GM10847 (cell line): ENCODE results near the gene ARRDC1.

Experiments
- POLR2A ChIP-seq: IDR thresholded peaks from 2 replicates; pipeline ENCODE4 v1.6.1; 2011; ENCODE audit not compliant: insufficient read length; ENCODE audit errors: extremely low read depth

ARRDC1 gene, protein sequence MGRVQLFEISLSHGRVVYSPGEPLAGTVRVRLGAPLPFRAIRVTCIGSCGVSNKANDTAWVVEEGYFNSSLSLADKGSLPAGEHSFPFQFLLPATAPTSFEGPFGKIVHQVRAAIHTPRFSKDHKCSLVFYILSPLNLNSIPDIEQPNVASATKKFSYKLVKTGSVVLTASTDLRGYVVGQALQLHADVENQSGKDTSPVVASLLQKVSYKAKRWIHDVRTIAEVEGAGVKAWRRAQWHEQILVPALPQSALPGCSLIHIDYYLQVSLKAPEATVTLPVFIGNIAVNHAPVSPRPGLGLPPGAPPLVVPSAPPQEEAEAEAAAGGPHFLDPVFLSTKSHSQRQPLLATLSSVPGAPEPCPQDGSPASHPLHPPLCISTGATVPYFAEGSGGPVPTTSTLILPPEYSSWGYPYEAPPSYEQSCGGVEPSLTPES

DNA sequence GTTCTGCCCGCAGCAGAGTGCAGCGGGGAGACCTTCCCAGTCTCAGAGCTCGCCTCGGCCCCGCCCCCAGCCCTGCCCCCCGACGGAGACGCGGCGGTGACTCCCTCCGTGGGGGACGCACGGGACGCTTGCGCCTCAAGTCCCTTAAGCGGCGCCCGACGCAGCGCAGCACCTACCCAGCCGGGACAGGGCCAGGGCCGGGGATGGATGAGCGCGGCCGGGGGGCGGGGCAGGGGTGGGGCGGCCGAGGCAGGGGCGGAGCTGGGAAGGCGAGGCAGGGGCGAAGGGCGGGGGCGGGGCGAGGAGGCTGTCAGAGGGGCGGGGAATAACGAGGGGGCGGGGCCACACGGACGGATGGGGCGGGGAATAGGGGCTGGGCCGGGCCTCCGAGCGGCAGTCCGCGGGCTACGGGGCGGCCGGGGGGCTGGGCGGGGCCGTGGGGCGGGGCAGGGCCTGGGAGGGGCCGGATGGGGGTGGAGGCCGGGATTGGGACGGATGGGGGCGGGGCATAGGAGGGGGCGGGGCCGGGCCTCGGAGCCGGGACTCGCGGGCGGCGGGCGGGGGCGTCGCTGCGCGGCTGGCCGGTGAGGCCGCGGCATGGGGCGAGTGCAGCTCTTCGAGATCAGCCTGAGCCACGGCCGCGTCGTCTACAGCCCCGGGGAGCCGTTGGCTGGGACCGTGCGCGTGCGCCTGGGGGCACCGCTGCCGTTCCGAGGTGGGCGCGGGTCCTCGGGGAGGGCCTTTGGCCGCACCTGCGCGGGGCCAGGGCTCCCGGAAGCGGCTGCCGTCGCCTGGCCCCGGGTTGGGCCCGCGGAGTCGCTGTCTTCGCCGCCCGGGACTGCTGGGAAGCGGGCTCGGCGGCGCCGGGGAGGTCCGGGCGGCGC, at the start of gene ARRDC1:
ARRDC1 (plus strand) TSS at position 566 of the 884 bp plus-strand sequence; CDS start at position 598, 32 bp downstream.
- peak; percentile 64 for TF ChIP-seq POLR2A

DNA sequence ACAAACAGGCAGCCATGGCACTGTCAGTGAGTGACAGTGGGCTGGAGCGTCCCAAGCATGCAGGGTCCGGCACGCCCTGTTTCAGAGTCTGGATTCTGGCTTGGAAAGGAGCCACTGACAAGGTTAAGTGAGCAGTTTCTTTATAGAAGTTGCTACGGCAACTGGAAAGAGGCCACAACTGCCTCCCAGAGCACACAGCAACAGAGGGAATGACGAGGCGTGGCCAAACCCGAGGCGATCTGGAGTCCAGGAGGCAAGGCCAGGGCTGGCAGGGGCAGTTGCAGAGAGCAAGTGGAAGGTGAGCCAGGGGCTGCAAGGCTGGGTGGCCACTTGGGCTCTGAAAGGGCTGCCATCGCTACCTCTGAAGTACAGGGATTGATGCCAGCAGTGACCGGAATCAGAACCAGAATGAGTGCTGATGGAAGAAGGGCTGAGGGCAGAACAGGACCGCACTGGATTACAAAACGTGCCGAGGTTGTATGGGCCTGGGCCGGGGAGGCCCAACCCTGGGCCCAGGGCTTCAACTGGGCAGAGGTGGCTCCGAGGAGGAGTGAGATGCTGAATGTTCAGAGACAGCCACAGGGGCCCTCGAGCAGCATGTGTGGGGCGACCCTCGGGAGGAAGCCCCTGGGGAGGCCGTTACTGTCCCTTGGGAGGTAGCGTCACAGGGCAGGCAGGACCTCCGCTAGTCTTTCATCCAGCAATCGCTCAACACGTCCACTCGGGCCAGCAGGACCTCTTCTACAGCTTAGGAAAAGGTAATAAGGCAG, 49.2 kb upstream of the ARRDC1 start:
- TF ChIP-seq POLR2A = no peak

DNA sequence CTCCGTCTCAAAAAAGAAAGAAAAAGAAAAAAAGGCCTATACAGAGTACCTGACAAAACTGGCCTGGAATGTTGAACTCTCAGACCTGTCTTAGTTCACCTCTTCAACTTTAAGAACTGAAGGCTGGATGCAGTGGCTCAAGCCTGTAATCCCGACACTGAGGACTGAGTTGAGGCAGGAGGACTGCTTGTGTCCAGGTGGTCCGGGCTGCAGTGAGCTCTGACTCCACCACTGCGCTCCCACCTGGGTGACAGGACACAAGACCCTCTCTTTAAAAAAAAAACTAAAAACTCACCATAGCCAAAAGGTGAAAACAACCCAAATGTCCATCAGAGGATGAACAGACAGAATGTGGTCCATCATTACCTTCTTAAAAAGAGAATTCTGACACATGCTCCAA, 47.4 kb upstream of the ARRDC1 start:
- TF ChIP-seq POLR2A = no peak

DNA sequence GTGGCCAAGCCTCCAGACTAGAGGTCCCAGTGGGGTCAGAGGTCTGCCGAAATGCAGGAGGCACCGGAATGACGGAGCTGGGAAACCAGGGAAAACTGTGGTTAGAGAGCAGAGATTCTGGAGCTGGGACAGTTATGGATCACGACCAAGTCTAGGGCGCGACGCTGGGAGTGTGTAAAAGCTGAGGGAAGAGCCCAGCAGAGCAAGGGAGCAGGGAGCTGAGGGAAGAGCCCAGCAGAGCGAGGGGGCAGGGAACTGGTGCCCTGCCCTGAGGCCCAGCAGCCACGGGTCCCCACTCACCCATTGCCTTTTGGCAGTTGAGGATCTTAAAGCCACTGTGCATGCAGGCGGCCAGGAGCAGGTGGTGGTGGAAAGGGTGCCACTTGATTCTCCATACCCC, 41.4 kb upstream of the ARRDC1 start:
- no peak for TF ChIP-seq POLR2A

DNA sequence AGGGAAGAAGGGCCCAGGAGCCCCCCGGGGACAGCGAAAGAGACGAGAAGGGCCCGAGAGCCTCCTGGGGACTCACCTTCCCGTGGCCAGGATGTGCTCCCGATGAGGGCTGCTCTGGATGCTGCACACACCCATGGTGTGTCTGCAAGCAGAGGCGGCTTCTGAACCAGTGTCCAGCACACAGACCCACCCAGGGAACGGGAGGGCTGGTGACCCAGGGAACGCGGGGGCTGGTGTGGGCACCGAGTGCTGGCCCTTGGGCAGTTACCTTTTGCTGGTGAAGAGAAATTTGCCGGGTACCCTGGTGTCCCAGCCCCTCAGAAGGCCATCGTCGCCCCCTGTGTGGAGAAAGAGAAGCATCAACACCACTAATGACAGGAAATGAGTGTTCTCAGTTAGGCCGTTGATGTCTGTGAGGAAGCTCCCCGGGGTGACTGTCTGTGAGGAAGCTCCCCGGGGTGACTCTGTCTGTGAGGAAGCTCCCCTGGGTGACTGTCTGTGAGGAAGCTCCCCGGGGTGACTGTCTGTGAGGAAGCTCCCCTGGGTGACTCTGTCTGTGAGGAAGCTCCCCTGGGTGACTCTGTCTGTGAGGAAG, 40.6 kb upstream of the ARRDC1 start:
- no peak for TF ChIP-seq POLR2A

DNA sequence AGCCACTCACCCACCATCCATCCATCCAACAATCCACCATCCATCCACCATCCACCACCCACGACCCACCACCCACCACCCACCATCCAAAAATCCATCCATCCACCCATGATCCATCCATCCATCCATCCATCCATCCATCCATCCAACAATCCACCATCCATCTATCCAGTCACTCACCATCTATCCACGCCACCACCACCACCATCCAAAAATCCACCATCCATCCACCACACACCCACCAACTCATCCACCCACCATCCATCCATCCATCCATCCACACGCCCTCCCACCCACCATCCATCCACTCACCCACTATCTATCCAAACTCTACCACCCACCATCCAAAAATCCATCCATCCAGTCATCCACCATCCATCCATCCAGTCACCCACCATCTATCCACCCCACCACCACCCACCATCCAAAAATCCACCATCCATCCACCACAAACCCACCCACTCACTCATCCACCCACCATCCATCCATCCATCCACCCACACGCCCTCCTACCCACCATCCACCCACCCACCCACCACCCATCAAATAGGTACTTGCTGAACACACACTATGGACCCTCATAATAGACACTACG, 35.8 kb upstream of the ARRDC1 start:
- no peak for TF ChIP-seq POLR2A

DNA sequence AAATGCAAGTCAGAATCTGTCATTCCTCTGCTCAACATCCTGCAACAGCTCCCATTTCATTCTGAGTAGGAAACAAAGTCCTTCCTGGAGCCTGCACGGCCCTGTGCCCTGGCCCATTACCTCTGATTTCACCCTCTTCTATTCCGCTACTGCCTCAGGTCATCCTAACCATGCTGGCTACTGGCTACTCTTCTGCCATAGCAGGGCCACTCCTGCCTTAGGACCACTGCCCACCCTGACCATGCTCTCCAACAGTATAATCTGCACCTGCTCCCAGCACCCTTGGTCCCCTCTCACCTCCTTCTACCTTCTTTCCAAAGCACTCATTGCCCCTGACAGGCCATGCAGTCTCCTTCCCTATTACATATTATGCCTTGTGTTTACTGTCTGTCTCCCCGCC, 34.9 kb upstream of the ARRDC1 start:
- TF ChIP-seq POLR2A = no peak

DNA sequence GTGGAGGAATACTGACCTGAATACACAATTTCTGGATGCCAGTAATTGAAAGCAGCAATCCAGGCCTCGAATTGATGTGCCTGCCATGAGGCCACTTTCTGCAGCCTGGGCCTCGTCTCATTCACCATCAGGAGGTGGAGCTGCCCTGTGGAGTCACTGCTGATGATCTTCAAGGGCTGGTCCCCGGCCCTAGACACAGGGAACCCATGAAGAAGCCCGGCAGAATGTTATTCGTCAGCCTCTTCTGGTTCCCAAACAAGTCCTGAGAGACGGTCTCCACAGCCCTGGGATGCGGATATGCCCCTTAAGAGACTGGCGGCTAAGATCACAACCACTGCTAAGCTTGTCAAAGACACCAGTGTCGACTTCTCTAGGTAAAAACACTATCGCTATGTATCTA, 31.3 kb upstream of the ARRDC1 start:
- no peak for TF ChIP-seq POLR2A

DNA sequence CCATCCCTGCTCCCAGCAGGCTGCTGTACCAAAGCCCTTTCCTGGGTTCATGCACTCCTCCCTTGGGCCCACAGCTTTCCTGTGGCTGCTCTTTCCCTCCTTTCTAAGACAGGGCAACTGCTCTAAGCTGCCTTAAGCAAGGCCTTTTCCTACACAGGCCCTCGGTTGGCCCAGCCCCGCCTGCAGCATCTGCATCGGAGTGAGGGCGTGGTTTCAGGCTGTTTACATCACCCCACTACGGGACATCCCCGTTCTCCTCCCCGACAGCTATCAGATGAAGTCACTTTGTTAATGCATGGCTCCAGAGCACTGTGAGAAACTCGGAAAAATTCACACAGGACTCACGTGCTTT, 30.1 kb upstream of the ARRDC1 start:
- TF ChIP-seq POLR2A = no peak

DNA sequence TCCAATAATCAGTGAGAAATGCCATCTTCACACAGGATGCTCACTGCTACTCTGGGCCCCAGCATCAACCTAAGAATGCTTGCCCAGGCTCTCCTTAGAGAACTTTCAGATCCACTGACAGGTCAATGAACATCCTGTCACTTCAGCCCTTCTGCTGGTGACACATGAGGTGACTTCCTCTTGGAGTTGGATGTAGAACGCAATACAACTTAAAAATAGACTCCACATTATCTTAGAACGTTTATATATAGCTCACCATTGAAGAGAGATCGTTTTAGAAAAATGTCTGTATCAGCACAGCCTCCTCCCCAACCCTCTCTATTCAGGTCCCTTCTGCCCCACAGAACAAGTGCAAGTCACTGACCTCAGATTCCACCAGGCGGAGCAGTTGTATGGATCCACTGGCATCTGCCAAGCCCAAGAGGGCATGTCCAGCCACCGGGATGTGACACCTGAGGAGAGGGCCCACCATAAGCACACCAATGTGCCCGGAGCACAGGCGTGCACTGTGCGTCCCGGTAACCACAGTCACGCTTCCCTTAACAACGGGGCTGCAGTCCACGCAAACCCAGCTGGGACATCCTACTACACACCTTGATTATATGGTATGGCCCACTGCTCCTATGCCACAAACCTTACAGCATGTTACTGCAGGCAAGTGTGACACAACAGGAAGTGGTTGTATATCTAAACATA, 29.6 kb upstream of the ARRDC1 start:
- no peak for TF ChIP-seq POLR2A

DNA sequence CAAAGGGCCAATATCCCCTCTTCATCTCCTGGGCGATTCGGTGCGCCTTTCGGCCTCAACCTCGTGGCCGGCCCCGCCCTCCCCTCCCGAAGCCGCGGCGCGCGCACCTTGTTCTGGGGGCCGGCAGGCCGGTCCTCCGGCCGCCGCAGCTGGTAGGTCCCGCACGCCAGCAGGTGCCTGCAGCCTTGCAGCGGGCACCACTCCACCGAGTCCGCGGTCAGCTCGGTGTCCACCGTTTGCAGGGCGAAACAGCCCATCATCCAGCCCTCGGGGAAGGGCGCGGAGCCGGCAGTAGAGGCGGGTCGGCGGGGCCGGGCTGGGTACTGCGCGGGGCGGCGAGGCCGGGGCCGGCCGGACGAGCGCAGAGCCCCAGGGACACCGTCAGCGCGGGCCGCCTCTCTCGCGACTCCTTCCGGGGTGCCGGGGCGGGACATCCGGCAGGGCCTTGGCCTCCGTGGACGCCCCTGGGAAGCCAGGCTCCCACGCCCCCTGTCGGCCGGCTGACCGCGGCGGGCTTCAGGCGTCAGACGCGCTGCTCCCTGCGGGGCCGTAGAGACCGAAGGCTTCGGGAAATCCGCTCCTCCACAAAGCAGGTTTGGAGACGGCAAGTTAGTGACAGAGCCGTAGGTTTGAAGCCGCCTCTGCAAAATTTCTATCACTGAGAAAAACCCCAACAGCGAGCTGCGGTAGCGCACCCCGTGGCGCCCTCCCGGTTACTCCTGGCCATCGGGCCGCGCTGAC, 26.8 kb upstream of the ARRDC1 start, which contains the start of gene DPH7:
DPH7 (minus strand) TSS at position 408 of the 741 bp plus-strand sequence; CDS start at position 260, 148 bp downstream.
- peak; percentile 77 for TF ChIP-seq POLR2A

DNA sequence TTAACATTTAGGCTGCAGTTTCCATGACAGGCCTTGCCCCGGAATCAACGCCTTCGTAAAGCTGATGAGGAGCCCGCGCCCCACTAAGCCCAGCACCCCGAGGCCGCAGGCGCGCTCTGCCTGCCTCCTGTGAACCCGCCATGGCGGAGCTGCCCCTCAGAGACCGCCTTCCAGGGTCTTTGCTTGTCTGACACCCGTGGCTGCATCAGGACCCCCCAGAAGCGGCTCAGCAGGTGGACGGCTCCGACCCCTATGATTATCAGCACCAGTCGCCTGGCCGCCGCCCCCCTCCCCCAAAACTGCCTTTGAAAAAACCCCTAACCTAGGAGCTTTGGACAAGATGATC, 26.3 kb upstream of the ARRDC1 start:
- no peak for TF ChIP-seq POLR2A

DNA sequence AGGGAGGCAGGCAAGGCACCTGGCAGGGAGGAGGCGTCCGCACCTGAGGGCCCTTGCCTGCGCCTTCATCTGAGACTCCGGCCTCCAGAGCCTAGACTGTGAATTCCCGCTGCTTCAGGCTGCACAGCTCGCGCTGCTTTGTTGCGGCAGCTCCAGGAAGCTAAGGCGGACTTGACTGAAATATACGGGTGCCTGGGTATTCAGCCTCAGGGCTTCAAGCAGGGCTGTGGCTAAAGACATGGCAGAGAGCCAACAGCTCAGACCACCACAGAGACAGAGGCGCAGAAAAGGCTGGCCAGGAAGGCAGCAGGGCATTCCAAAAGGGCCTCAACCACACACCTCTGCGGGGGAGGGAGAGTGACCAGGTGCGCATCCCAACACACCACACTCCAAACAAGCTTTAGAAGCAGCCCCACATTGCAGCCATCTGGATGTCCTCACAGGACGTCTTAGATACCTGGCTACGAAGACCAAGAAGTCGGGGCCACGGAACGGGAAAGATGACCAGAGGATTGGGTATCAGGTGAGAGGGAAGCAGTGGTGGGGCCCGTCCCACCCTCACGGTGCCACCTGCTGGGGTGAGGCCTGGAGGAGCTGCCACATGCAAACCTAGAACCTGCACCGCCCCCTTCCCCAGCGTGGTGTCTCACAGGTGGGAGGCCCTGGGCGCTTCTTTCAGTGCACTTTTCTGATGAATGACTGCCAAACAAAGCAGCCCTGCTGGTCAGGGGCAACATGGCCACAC, 25.1 kb upstream of the ARRDC1 start:
- TF ChIP-seq POLR2A = no peak

DNA sequence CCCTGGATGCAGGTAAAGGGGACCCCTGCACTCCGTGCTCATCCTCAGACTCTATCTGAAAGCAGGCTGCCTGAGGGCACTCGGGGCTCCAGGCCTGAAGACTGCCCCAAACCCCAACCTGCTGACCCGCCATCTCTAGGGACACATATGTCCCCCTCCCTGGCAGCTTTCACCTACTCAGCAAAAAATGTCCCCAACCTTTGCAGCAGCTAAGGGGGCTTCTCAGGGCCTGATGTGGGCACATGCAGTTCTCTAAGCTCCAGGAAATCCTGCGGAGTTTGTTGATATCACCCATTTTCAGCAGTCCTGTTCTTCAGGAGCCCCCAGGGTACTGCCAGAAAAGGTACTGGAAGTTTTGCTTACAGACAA, 24.5 kb upstream of the ARRDC1 start:
- no peak for TF ChIP-seq POLR2A
